Measurements from ENCODE around the gene ZFY. TPM values are rescaled to one million over a fixed set of nuclear protein-coding genes. Genes with fewer than 3 reads are reported as not detected.

Gene ZFY
- not detected in 2 replicates for total RNA-seq (2014; rRNA removed)
- Bru-seq, nascent RNA = percentile 13 among the genes with signal in this experiment
- percentile 12 among the genes with signal in this experiment for BruChase-seq, experiment 1, labeled RNA remaining after a 6-hour chase
- BruChase-seq, experiment 2, labeled RNA remaining after a 2-hour chase = percentile 9 among the genes with signal in this experiment
- long read RNA-seq = 0 reads

DNA sequence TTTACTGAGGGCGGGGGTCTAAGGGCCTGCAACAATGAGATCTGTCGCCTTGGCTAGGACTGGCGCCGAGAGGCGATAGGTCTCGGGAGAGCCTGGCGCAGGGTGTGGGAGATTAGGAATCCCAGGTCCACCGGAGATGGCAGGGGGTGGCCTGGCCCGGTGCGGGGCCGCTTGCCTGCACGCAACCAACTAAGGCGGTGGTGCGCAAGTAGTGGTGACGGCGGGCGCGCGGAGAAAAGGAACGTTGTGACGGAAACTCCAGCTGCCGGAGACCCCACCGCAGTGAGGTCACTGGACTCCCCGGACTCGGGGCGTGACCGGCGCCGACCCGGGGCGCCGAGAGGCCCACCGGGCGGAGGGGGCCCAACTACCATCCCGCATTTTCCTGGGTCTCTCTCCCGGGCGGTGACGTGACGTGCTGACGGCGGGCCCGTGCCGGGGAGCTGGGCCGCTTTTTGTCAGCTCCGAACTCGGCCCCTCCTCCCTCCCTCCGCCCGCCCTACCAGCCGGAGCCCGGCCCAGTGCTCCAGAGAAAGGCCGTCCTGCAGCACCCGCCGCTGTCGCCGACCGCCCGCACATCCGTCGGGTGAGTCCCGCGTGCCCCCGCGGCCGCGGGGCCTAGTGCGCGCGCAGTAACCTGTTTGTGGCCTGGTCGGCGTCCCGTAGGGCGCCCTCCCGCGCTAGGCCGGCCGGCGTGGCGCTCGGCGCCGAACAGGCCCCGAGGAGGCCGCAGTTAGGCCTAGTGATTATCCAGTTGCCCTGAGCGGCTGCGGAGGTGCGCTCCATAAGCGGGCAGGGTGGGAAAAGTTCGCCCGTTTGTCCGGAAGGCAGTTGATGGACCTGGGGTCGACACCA is at the start of gene ZFY:
TSS of gene ZFY (plus strand) at position 521 of the 855 bp plus-strand sequence. CDS start 18,556 bp downstream, outside the sequence.
- TF ChIP-seq EZH2 (IDR thresholded peaks at IDR 0.05; ENCODE audit: low read length, unreplicated experiment) (no peak), EZH2phosphoT487 (IDR thresholded peaks at IDR 0.05; ENCODE audit: borderline replicate concordance, low read length) (no peak)
- TF ChIP-seq, protein P1, sequence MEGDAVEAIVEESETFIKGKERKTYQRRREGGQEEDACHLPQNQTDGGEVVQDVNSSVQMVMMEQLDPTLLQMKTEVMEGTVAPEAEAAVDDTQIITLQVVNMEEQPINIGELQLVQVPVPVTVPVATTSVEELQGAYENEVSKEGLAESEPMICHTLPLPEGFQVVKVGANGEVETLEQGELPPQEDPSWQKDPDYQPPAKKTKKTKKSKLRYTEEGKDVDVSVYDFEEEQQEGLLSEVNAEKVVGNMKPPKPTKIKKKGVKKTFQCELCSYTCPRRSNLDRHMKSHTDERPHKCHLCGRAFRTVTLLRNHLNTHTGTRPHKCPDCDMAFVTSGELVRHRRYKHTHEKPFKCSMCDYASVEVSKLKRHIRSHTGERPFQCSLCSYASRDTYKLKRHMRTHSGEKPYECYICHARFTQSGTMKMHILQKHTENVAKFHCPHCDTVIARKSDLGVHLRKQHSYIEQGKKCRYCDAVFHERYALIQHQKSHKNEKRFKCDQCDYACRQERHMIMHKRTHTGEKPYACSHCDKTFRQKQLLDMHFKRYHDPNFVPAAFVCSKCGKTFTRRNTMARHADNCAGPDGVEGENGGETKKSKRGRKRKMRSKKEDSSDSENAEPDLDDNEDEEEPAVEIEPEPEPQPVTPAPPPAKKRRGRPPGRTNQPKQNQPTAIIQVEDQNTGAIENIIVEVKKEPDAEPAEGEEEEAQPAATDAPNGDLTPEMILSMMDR (conservative IDR thresholded peaks at IDR 0.05; ENCODE audit: low read depth, low read length) = no peak
- no peak within 1 kb of the TSS for H3K9ac ChIP-seq (ENCODE audit: low read length)
- H3K4me3 ChIP-seq (ENCODE audit: low read length) = no peak within 1 kb of the TSS
- POLR2A ChIA-PET (ENCODE audit: unreplicated experiment) = no interaction called here
- no peaks in the 10 kb centered on the region for H3K36me3 ChIP-seq (ENCODE audit: low read depth, low read length)
- no peak within 1 kb of the TSS for H2AFZ ChIP-seq (ENCODE audit: low read length)
- no TSS peak for BruUV-seq (replicated peaks)
- no peak within 1 kb of the TSS for H3K27ac ChIP-seq (ENCODE audit: low read length)
- intact Hi-C loops (cut with micrococcal nuclease) = no loop called here
- H4K20me1 ChIP-seq (ENCODE audit: low read length) = no peaks in the 10 kb centered on the region
- no peaks in the 10 kb centered on the region for H3K9me3 ChIP-seq (ENCODE audit: low read length)
- ATAC-seq (no peak), DNase-seq (no peak)
- no peaks in the 10 kb centered on the region for H3K27me3 ChIP-seq (ENCODE audit: low read length)
- no peak within 1 kb of the TSS for H3K4me2 ChIP-seq (ENCODE audit: low read length)
- H3F3A ChIP-seq (ENCODE audit: low read length, unreplicated experiment) = no peaks in the 10 kb centered on the region
- H3K79me2 ChIP-seq (ENCODE audit: low read length) = no peaks in the 10 kb centered on the region
- H3K4me1 ChIP-seq (ENCODE audit: insufficient read depth, low read length) = no peaks in the 10 kb centered on the region
- CTCF ChIA-PET = no interaction called here
- no peaks in the 10 kb centered on the region for H3K9me2 ChIP-seq (replicated peaks; ENCODE audit: low read length)

DNA sequence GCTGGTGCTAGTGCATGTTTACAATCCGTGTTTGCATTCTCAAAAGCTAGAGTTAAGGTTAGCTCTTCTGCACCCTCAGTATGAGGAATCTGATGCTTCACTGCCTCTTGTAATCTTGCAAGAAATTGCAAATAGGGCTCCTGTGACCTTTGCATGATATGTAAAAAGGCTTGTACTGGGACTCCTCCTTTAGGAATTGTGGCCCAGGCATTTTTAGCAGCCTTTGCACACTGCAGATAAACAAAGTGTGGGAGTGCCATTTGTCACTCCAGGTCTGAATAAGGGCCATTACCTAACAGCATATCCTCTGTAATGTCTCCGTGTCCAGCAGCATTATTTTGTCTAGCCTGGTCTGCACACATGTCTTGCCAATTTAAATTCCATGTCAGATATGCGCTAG is 49.3 kb upstream of the ZFY start:
- intact Hi-C loops (cut with micrococcal nuclease) = no loop called here
- Histone ChIP-seq H4K20me1 (ENCODE audit: low read length) (no peaks in the 10 kb centered on the region), H3K4me2 (ENCODE audit: low read length) (no peak overlapping the region), H2AFZ (ENCODE audit: low read length) (no peak overlapping the region), H3K27ac (ENCODE audit: low read length) (no peak overlapping the region), H3K4me3 (ENCODE audit: low read length) (no peak overlapping the region), H3K27me3 (ENCODE audit: low read length) (no peaks in the 10 kb centered on the region), H3K36me3 (ENCODE audit: low read depth, low read length) (no peaks in the 10 kb centered on the region), H3K79me2 (ENCODE audit: low read length) (no peaks in the 10 kb centered on the region), H3K9ac (ENCODE audit: low read length) (no peak overlapping the region), H3F3A (ENCODE audit: low read length, unreplicated experiment) (no peaks in the 10 kb centered on the region), H3K9me3 (ENCODE audit: low read length) (no peaks in the 10 kb centered on the region), H3K4me1 (ENCODE audit: insufficient read depth, low read length) (no peaks in the 10 kb centered on the region), H3K9me2 (replicated peaks; ENCODE audit: low read length) (no peaks in the 10 kb centered on the region)
- TF ChIP-seq EZH2 (IDR thresholded peaks at IDR 0.05; ENCODE audit: low read length, unreplicated experiment) (no peak), EZH2phosphoT487 (IDR thresholded peaks at IDR 0.05; ENCODE audit: borderline replicate concordance, low read length) (no peak)
- TF ChIP-seq, protein P1 (conservative IDR thresholded peaks at IDR 0.05; ENCODE audit: low read depth, low read length) = no peak
- DNase-seq = no peak
- ChIA-PET POLR2A (ENCODE audit: unreplicated experiment) (no interaction called here), CTCF (no interaction called here)
- no peak for ATAC-seq
- BruUV-seq (replicated peaks) = no TSS peak

DNA sequence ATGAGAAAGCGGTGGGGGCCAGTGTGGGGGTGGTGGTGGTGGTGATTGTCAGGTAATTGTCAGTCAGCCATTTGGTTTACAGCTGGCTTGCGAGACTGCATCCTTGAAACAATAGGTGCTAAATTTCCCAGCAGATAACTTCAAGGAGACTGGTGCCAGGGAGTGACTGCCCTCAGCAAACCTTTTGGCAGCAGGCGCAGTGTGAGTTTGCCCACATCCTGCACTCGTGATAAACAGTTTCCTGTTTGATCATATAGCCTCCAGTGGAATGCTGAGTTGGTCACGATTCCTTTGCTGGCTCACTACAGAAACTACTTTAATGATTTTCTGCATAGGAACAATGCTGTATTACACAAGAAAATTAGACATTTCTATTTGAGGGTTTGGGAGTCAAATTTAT is 47.8 kb upstream of the ZFY start:
- H3K9ac ChIP-seq (ENCODE audit: low read length) = no peak overlapping the region
- no TSS peak for BruUV-seq (replicated peaks)

More for the DNA sequence above, 47.8 kb upstream of the ZFY start:
- Histone ChIP-seq H3K4me2 (ENCODE audit: low read length) (no peak overlapping the region), H3K4me3 (ENCODE audit: low read length) (no peak overlapping the region), H3K9me3 (ENCODE audit: low read length) (no peaks in the 10 kb centered on the region), H3K27me3 (ENCODE audit: low read length) (no peaks in the 10 kb centered on the region), H3K27ac (ENCODE audit: low read length) (no peak overlapping the region), H3K4me1 (ENCODE audit: insufficient read depth, low read length) (no peaks in the 10 kb centered on the region), H2AFZ (ENCODE audit: low read length) (no peak overlapping the region), H4K20me1 (ENCODE audit: low read length) (no peaks in the 10 kb centered on the region), H3K9me2 (replicated peaks; ENCODE audit: low read length) (no peaks in the 10 kb centered on the region), H3K79me2 (ENCODE audit: low read length) (no peaks in the 10 kb centered on the region), H3K36me3 (ENCODE audit: low read depth, low read length) (no peaks in the 10 kb centered on the region), H3F3A (ENCODE audit: low read length, unreplicated experiment) (no peaks in the 10 kb centered on the region)
- CTCF ChIA-PET = no interaction called here
- TF ChIP-seq EZH2phosphoT487 (IDR thresholded peaks at IDR 0.05; ENCODE audit: borderline replicate concordance, low read length) = no peak
- TF ChIP-seq, protein P1 (conservative IDR thresholded peaks at IDR 0.05; ENCODE audit: low read depth, low read length) = no peak
- TF ChIP-seq EZH2 (IDR thresholded peaks at IDR 0.05; ENCODE audit: low read length, unreplicated experiment) = no peak
- intact Hi-C loops (cut with micrococcal nuclease) = no loop called here
- DNase-seq = no peak
- POLR2A ChIA-PET (ENCODE audit: unreplicated experiment) = no interaction called here
- no peak for ATAC-seq

Data from PC-3 (cell line).